Inflammatory macrophage treated with lipopolysaccharide for 4 hours (primary cell): ENCODE results near the gene PRSS22.

Experiments used
- DNase-seq: peaks from one replicate; pipeline ENCODE4 v3.0.0-alpha.2; 2020

The PRSS22 gene

DNA sequence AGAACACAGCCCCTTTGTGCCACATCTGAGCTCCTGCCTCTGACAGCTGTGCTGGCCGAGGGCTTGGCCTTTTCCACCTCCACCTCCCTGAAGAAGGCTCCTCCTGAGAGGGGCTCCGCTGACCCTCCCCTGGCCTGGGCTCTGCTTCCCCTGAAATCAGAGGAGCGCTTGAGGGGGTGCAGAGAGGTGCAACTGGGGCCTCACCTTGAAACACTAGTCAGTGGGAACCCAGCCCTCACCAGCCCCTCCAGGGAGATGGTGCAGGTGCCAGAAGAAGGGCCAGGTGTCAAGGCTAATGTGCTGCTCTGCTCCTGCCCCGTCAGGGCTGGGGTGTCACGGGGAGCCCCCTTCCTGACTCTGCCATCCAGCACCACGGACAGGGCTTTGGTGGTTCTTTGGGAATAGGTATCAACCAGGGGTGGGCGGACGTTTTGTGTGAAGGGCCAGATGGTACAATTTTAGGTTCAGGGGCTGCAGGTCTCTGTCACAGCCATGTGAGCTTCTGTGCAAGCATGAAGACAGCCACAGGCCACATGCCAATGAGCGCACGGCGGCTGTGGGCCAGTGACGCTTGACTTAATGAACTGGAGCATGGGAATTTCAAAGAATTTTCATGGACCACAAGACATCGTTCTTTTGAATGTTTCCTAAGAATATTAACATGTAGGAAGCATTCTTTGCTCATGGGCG is 30.0 kb downstream of the PRSS22 start:
- DNase-seq: no peak

DNA sequence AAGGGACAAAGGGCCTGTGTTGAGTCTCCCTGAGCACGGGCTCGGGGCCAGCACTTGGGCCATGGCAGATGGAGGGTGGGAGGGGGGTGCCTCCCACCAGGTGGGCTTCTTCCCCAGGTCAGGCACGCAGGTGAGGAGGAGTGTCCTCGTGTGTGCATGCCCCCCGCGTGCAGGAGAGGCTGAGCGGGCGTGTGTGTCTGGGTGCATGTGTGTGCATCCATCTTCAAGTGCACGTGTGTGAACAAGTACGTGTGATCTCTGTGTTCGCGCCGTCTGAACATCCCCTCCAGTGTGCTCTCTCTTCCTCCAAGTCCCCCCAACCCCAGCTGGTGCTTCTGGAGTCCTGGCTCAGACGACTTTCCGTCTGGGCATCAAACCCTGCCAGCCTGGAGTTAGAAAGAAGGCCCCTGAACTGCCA is 30.6 kb downstream of the PRSS22 start:
- no peak for DNase-seq

DNA sequence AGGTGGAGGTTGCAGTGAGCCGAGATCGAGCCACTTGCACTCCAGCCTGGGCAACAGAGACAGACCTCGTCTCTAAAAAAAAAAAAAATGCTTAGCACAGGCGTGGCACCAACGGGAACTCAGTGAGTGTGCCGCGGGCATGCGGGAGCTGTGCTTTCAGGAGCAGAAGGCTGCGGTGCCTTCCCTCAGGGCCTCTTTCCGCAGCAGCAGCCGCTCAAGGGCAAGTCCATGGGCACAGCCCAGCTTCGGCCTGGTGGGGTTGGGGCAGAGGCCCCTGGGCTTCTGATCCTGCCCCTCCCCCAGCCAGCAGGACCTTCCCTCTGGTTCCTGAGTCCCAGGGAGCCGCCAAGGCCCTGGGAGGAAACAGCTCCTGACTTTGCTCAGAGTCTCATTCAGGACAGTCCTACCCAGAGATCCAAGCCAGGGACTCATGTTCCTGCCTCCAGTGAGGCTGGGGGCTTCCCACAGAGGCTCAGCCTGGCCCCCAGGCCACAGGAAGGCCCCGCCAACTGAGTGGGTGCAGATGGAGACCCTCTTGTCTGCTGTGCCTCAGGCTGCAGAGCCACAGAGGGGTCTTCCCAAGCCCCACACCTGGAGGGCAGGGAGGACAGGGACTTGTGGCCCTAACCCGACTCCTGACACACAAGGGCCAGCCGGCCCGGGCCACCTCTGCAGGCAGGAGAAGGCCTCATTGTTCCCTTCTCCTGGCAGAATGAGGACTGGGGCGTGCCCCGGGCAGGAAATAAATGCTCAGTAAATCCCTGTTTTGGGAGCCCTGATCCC is 31.2 kb downstream of the PRSS22 start:
- DNase-seq: no peak

DNA sequence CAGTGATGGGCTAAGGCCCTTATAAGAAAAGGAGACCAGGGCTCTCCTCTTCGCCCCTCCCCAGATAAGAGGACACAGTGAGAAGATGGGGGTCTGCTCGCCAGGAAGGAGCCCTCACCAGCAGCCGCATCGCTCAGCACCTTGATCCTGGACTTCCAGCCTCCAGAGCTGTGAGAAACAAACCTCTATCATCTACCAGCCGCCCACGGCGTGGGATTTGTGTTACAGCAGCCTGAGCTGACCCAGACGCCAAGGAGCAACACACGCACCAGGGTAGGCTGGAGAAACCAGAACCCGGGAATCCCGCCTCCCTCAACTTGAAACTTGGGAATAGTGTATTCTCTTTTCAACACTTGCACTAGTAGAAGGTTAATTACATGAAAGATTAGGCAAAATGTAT is 32.1 kb downstream of the PRSS22 start:
- no peak for DNase-seq

DNA sequence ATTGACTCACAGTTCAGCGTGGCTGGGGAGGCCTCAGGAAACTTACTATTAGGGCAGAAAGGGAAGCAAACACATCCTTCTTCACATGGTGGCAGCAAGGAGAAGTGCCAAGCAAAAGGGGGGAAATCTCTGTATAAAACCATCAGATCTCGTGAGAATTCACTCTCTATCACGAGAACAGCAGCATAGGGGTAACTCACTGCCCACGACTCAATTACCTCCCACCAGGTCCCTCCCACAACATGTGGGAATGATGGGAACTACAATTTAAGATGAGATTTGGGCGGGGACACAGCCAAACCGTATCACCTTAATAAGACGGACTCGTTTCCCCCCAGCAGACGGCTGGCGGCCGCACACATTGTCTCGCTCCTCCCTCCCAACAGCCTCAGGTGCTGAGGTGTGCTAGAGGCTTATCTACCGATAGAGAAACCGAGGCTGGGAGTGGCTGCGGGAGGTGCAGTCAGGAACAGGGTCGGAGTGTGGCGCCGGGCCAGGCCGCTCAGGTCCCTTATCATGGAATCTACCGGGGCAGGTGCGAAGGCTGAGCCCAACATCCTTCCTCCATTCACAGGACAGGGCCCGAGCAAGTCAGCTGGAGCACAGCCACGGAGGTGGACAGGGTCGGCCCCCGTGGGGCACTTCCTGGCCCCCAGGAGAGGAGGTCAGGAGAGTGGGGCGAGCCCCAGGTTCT is 32.8 kb downstream of the PRSS22 start:
- DNase-seq: no peak

DNA sequence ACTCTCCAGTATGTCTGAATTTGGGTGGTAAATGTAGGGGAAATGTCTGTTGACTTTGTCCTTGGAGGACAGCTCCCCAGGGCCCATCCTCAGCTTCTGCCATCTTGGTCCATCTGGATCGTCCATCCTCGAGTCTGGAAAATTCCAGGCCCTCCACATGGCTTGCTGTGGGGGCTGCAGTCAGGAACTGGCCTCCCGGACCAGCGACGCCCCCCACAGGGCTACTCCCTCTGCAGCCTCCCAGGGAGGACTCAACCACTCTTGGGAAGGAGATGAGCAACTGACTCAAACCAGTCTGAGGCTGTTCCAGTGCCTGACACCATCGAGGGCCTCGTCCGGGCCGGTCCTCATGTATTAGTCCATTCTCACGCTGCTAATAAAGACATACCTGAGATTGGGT is 33.3 kb downstream of the PRSS22 start:
- DNase-seq: no peak

DNA sequence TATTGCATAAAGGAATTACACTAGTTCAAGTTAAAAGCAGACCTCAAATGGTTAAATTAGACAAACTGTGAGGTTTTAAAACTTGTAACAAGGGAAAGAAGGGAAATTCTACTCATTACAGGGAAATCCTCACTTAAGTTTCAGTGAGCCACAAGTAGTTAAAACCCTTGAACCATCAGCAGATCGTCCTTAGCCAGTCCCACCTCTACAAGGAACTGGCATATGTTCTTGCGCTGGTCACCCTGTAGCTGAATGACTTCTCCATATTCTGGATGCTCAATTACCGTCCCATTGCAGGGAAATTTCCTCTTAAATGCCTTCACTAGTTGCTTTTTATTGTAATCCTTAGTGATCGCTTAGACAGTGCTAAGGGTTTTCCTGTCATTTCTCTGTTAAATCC is 35.5 kb downstream of the PRSS22 start:
- DNase-seq: peak; percentile 19

DNA sequence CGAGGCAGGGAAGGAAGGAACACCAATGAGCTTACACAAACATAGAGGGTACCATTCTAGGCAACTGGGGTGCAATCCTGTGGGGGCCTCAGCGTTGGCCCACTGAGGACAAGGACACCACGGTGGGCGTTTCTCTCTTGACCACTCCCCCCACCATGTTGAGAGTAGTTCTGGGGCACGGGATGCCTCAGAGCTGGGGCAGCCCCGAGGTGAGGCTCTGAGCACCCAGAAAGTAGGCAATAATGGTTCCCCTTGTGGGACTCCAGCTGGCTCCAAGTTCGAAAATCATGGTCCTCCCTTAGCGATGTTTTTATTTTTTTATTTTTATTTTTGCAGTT is 35.8 kb downstream of the PRSS22 start:
- no peak for DNase-seq

DNA sequence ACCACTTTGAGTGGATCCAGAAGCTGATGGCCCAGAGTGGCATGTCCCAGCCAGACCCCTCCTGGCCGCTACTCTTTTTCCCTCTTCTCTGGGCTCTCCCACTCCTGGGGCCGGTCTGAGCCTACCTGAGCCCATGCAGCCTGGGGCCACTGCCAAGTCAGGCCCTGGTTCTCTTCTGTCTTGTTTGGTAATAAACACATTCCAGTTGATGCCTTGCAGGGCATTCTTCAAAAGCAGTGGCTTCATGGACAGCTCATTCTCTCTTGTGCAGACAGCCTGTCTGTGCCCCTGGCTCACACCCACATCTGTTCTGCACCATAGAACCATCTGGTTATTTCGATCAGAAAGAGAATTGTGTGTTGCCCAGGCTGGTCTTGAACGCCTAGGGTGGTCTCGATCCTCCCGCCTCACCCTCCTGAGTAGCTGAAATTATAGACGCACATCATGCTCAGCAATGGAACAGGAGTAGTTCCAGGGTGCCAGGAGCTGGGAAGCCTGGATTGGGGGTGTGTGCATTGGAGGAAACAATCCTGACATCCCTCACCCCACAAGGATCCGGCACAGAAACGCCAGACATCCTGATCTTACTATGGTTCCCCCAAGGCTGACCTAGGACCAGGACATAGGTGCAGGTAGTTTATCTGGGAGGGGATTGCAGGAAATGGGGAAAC is 36.3 kb downstream of the PRSS22 start:
- no peak for DNase-seq

DNA sequence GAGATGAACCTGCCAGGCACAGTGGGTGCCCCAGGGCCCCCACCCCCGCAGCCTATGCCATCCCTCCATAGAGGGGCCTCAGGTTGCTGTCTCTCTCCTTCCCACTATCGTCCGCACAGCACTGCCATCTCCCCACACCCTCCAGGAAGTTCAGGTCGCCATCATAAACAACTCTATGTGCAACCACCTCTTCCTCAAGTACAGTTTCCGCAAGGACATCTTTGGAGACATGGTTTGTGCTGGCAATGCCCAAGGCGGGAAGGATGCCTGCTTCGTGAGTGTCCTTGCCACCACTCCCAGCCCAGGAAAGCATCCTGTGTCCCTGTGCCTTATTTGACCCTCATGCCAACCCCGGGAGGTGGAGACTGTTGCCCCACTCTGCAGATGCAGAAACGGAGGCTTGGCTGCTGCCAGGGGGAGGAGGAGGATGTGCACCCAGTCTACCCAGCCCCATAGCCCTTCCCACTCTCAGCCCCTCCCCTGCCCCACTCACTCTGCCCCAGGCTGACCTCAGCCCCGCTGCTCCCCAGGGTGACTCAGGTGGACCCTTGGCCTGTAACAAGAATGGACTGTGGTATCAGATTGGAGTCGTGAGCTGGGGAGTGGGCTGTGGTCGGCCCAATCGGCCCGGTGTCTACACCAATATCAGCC is 37.0 kb downstream of the PRSS22 start:
- no peak for DNase-seq

DNA sequence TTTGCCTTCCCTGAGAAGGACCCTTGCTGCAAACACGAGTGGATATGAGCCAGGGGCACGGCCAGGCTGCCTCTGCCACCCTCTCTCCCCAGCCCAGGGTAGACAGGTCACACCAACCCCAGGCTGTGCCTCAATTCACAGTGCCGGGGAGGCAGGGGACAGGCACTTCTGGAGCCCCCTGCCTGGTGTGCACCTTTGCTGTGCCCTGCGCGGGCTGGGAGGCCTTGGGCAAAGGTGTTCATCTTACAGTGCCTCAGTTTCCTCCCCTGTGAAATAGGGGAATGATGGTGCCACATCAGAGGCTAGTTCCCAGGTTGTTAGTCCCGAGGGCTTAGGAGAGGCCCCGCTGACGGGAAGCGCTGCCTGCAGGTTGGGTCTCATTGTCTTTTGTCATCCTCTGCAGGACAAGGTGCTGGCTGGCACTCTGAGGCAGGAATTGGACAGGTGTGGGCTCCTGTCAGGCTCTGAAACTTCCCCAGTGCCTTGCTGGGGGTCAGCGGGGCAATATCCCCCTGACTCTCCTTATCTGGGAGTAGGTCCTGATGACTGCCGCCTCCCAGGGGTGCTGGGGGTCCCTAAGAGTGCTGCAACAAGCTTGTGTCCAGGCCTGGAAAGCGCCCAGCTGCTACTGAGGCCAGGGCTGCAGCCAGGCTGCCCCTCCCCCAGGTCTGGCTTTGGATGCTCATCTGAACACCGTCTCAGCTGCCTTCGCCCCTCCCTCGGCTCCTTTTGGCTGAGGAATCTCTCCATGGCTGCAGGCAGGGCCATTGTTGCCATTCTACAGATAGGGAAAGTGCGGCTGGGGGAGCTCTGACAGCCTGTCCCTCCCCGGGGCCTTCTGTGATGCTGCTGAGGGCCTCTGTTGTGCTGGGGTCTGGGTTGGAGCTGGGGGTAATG is 37.8 kb downstream of the PRSS22 start:
- no peak for DNase-seq

DNA sequence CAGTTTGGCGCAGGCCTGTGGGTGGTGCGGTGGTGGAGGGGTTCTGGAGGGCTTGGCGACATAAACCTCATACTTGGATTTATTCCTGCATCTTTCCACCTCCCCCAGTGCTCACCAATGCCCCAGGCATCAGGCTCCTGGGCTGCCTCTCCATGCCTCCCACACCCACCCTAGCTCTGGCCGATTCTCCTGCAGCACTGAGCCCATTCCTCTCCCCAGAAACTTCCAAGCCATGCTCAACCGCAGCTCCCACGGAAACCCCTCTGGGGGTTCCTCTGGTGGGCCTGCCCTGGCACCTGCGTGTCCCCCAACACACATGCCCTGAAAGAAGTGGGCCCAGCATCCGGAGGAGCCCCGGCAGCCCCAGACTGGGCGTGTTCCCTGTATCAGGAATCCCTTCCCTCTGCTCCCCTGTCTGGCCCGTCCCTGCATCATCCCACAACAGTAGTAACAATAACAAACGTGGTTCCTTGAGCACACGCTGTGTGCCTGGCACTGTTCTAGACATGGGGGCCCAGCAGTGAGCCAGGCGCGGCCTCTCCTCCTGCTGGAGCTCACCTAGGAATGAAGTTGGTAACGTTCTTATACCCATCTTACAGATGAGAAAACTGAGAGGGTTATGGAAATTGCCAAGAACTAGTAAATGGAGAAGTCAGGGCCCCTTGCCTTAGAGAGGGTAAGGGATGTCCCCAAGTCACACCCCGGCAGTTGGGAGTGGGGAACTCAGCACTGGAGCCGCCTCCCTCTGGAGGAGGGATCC is 38.6 kb downstream of the PRSS22 start:
- no peak for DNase-seq

DNA sequence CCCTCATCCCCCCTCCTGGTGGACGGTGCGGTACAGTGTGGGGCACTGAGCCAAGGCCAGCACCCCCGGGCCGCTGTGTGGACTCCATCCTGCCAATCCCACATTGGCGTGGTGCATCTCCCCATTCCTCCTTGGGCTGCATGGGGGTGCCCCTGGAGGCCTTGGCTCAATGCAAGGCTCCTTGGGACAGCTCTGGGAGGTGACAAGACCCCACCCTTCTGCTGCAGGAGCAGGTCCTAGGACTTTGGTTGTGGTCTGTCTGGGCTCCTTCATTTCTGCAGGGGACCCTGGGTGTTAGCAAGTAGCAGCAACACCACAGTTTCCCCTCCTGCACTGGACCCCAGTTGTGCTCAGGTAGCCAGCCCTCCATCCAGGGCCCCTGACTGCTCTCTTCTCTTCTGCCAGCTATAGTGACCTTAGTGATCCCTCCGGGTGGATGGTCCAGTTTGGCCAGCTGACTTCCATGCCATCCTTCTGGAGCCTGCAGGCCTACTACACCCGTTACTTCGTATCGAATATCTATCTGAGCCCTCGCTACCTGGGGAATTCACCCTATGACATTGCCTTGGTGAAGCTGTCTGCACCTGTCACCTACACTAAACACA is 39.6 kb downstream of the PRSS22 start:
- no peak for DNase-seq

DNA sequence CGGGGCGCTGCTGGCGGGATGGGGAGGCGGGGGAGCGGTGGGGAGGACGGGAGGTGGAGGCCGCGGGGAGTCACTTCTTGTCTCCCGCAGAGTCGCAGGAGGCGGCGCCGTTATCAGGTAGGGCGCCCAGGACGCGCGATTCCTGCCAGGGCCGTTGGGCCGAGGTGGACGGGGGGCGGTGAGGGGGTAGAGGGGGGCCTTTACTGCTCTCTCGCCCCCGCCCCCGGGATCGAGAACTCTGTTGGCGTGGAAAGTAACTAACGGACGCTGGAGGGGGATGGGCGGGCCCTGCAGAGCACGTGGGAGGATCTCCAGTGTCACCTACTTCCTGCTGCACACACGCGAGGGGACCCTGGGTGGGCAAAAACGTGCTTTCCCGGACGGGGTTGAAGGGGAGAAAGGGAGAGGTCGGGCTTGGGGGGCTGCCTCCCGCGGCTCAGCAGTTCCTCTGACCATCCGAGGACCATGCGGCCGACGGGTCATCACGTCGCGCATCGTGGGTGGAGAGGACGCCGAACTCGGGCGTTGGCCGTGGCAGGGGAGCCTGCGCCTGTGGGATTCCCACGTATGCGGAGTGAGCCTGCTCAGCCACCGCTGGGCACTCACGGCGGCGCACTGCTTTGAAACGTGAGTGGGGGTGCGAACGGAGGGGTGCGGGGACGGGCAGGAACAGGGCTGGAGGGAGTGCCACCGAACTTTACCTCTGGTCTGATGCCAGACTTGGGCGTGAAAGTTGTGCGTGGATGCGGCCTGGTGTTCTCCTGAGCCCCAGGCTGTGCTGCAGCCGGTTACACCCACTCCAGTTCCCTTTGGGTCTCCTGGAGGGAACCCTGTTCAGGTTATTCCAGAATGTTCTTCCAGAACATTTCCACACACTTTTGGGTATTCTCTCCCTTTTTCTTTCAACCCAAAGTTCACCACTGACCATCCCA is 40.4 kb downstream of the PRSS22 start:
- DNase-seq: no peak

DNA sequence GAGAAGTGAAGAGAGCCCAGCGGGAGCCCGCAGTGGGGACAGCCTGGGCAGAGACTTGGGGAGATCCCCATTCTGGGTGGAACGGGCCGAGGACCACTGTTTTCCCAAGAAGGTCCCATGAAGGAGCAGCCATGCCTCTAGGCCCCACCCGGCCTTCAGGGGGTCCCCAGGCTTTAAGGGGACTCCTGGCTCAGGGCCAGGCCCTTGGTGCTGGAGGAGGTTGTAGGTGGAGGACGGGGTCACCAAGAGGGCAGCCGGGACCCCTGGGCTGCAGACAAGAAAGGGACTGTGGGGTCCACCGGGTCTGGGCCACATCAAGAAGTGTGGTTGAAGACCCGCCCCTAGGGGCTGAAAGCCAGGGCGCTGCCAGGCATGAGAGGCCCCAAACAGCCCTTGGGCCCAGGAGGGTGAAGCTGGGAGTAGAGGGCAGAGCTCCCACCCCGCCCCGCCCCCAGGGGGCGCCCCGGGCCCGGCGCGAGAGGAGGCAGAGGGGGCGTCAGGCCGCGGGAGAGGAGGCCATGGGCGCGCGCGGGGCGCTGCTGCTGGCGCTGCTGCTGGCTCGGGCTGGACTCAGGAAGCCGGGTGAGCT is 41.1 kb downstream of the PRSS22 start, which contains the start of gene PRSS21:
TSS of gene PRSS21 (plus strand) at position 487 of the 589 bp plus-strand sequence. CDS start at position 519, 32 bp downstream.
- DNase-seq: no peak

DNA sequence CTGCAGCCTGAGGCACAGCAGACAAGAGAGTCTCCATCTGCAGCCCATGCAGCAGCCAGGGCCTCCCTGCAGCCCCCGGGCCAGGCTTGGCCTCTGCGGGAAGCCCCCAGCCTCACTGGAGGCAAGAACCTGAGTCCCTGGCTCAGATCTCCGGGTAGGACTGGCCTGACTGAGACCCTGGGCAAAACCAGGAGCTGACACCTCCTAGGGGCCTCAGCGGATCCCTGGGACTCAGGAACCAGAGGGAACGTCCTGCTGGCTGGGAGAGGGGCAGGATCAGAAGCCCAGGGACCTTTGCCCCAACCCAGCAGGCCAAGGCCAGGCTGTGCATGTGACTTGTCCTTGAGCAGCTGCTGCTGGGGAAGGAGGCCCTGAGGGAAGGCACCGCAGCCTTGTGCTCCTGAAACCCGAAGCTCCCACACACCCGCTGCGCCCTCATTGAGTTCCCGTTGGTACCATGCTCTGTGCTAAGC is 42.6 kb downstream of the PRSS22 start:
- no peak for DNase-seq

DNA sequence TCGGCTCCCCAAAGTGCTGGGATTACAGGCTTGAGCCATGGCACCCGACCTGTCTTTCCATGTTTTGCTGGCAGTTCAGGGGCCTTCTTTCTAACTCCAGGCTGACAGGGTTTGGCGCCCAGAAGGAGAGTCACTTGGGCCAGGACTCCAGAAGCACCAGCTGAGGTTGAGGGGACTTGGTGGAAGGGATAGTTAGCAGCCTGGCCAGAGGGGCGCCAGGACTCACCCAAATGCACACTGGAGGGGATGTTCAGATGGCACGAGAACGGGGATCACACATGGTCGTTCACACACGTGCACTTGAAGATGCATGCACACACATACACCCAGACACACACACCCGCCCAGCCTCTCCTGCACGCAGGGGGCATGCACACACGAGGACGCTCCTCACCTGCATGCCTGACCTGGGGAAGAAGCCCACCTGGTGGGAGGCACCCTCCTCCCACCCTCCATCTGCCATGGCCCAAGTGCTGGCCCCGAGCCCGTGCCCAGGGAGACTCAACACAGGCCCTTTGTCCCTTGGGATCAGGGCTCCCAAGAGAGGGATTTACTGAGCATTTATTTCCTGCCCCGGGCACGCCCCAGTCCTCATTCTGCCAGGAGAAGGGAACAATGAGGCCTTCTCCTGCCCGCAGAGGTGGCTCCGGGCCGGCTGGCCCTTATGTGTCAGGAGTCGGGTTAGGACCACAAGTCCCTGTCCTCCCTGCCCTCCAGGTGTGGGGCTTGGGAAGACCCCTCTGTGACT is 43.2 kb downstream of the PRSS22 start:
- DNase-seq: no peak

DNA sequence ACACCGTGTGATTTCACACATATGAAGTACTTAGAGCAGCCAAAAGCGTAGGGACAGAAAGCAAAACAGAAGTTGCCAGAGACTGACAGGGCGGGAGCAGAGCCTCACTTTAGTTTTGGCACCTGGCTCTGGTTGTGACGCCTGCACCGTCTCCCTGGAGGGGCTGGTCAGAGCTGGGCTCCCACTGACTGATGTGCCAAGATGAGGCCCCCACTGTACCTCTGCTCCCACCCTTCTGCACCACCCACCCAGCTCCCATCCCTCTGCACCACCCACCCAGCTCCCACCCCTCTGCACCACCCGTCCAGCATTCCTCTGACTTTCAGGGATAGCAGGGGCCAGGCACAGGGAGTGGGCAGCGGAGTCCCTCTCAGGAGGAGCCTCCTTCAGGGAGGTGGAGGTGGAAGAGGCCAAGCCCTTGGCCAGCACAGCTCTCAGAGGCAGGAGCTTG is 44.2 kb downstream of the PRSS22 start:
- peak; percentile 35 for DNase-seq
